Panc1 (cell line): ENCODE results near the gene SLIT1. TPM values are rescaled to one million over a fixed set of nuclear protein-coding genes. Genes with fewer than 3 reads are reported as not detected.

Experiments used
- ATAC-seq: fragments of 200-7000 bp; cut with Tn5 transposase; 2 replicates; pipeline ENCODE4 v1.9.1; 2020; ENCODE audit warnings: mild to moderate bottlenecking, moderate library complexity
- BruUV-seq: library from RNA; stranded (reverse); fragments of 400-500 nt; replicated peaks from 2 replicates; lab custom pipeline; 2021; lab: Mats Ljungman, UMichigan
- CTCF ChIA-PET: fragments of 300-600 bp; sonication (Branson Sonifier 250); formaldehyde crosslinking; loops from one replicate; lab custom pipeline; 2022; ENCODE audit warnings: antibody characterized with exemption; lab: Charles Lee
- POLR2A ChIA-PET: fragments of 300-600 bp; sonication (Branson Sonifier 250); formaldehyde crosslinking; loops from one replicate; lab custom pipeline; 2022; ENCODE audit warnings: antibody characterized with exemption; lab: Charles Lee
- DNase-seq: peaks from one replicate; pipeline ENCODE4 v3.0.0-alpha.2; 2010; ENCODE audit warnings: low read depth, low spot score
- H3K27ac ChIP-seq: 2 replicates; pipeline ENCODE4 v1.5.1; 2011; ENCODE audit warnings: mild to moderate bottlenecking, low read length, inconsistent platforms
- H3K27me3 ChIP-seq: fragments of 200-500 bp; sonication (Bioruptor generic); 2 replicates; pipeline ENCODE4 v1.6.0; 2014; ENCODE audit warnings: low read length, inconsistent platforms; ENCODE audit not compliant: control insufficient read depth, insufficient read depth
- H3K36me3 ChIP-seq: fragments of 200-500 bp; sonication (Bioruptor generic); 2 replicates; pipeline ENCODE4 v1.5.1; 2014; ENCODE audit warnings: inconsistent platforms, mild to moderate bottlenecking, low read length, moderate library complexity; ENCODE audit not compliant: control insufficient read depth, insufficient read depth
- H3K4me1 ChIP-seq: 2 replicates; pipeline ENCODE4 v1.5.1; 2011; ENCODE audit warnings: inconsistent platforms, mild to moderate bottlenecking, low read length, moderate library complexity; ENCODE audit not compliant: control insufficient read depth, insufficient read depth
- H3K4me3 ChIP-seq, 2 experiments: 2 replicates each; pipeline ENCODE4 v1.5.1; 2011 to 2012; ENCODE audit warnings: low read depth in 2 of 2, low read length in 2 of 2, mild to moderate bottlenecking in 2 of 2, inconsistent platforms in 1 of 2, moderate library complexity in 1 of 2
- H3K9me3 ChIP-seq: fragments of 200-500 bp; sonication (Bioruptor generic); 2 replicates; pipeline ENCODE4 v1.5.1; 2014; ENCODE audit warnings: low read depth, mild to moderate bottlenecking, inconsistent platforms, low read length, moderate library complexity; ENCODE audit not compliant: control insufficient read depth, insufficient read depth
- CTCF ChIP-seq: fragments of 450-650 bp; IDR thresholded peaks from 2 replicates; pipeline ENCODE4 v1.5.1; 2017; ENCODE audit warnings: mild to moderate bottlenecking
- POLR2AphosphoS5 ChIP-seq: IDR thresholded peaks from 2 replicates; pipeline ENCODE4 v1.6.1; 2012; ENCODE audit warnings: mild to moderate bottlenecking, low read depth, low read length, moderate library complexity
- SIN3A ChIP-seq: IDR thresholded peaks from 2 replicates; pipeline ENCODE4 v1.6.1; 2012; ENCODE audit warnings: low read depth, mild to moderate bottlenecking, low read length, moderate library complexity, borderline replicate concordance; ENCODE audit not compliant: insufficient read depth
- TCF7L2 ChIP-seq: IDR thresholded peaks from 2 replicates; pipeline ENCODE4 v1.6.1; 2011; ENCODE audit warnings: mild to moderate bottlenecking, low read depth, low read length, inconsistent platforms
- in situ Hi-C: cut with HindIII; loops from 2 replicates; pipeline ENCODE4 v1.10.0; 2016; ENCODE audit warnings: low sequenced_read_pairs, low pct_unique_long_range_greater_than_20kb
- intact Hi-C: fragments of 100-400 bp; cut with micrococcal nuclease; formaldehyde crosslinking; loops from one replicate; pipeline ENCODE4 v1.10.0; 2022; ENCODE audit not compliant: unreplicated experiment
- total RNA-seq: library from RNA; stranded (reverse); gene quantifications from one replicate; pipeline ENCODE4 v1.2.1, GENCODE V29; 2021; ENCODE audit not compliant: unreplicated experiment
- TF ChIP-seq, protein P1 (sequence below), 2 experiments: IDR thresholded peaks; 2 replicates each; pipeline ENCODE4 v1.6.1; 2011 to 2012; ENCODE audit warnings: low read depth in 2 of 2, control low read depth in 1 of 2, low read length in 1 of 2, mild to moderate bottlenecking in 1 of 2, moderate library complexity in 1 of 2; ENCODE audit not compliant: insufficient read depth in 1 of 2

SLIT1 gene
- total RNA-seq, 1 experiment from 2014 or later = 2.6 TPM

DNA sequence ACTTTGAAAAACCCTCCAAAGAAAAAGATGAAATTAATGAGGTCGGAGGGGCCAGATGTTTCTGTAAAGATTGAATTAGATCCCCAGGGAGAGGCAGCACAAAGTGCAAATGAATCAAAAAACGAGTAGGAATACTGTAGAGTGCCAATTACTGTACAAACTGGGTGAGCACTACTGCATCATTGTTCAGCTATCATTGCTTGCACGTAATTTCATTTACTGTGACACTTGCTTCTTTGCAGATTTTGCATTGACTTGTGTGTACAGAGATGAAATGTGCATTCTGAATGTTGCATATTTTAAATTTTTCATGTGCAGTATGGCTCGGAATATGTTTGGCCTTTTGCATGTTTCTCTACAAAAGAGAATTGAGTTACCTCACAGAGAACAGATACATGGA is 230.0 kb downstream of the SLIT1 start:
- intact Hi-C loops = no loop called here
- POLR2A ChIA-PET = interaction anchor here (0.6 kb wide), 1 partner anchor 332 kb away, joined by 4 read pairs; no protein-coding TSS in a partner anchor
- DNase-seq = no peak
- ATAC-seq = no peak
- TF ChIP-seq POLR2AphosphoS5 (no peak), CTCF (no peak; the same call in 1 of the 2 replicates), SIN3A (no peak), TCF7L2 (no peak)
- TF ChIP-seq, protein P1, sequence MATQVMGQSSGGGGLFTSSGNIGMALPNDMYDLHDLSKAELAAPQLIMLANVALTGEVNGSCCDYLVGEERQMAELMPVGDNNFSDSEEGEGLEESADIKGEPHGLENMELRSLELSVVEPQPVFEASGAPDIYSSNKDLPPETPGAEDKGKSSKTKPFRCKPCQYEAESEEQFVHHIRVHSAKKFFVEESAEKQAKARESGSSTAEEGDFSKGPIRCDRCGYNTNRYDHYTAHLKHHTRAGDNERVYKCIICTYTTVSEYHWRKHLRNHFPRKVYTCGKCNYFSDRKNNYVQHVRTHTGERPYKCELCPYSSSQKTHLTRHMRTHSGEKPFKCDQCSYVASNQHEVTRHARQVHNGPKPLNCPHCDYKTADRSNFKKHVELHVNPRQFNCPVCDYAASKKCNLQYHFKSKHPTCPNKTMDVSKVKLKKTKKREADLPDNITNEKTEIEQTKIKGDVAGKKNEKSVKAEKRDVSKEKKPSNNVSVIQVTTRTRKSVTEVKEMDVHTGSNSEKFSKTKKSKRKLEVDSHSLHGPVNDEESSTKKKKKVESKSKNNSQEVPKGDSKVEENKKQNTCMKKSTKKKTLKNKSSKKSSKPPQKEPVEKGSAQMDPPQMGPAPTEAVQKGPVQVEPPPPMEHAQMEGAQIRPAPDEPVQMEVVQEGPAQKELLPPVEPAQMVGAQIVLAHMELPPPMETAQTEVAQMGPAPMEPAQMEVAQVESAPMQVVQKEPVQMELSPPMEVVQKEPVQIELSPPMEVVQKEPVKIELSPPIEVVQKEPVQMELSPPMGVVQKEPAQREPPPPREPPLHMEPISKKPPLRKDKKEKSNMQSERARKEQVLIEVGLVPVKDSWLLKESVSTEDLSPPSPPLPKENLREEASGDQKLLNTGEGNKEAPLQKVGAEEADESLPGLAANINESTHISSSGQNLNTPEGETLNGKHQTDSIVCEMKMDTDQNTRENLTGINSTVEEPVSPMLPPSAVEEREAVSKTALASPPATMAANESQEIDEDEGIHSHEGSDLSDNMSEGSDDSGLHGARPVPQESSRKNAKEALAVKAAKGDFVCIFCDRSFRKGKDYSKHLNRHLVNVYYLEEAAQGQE (IDR thresholded peaks at IDR 0.05; ENCODE audit: insufficient read depth in 1 of 2, low read depth in 2 of 2, low read length in 1 of 2) = no peak
- Histone ChIP-seq H3K4me1 (no peaks in the 10 kb centered on the region), H3K4me3 (no peak overlapping the region), H3K27me3 (no peaks in the 10 kb centered on the region), H3K9me3 (no peaks in the 10 kb centered on the region), H3K27ac (no peak overlapping the region), H3K36me3 (peaks cover 8% of the 10 kb centered on the region)
- CTCF ChIA-PET = interaction anchor here (0.7 kb wide), 1 partner anchor 82 kb away, joined by 3 read pairs; no protein-coding TSS in a partner anchor
- no TSS peak for BruUV-seq
- in situ Hi-C loops = no loop called here

- in situ Hi-C loops (no loop called here), intact Hi-C loops (no loop called here)
- no peak for DNase-seq
- Histone ChIP-seq H3K9me3 (no peaks in the 10 kb centered on the region), H3K36me3 (peaks cover 18% of the 10 kb centered on the region), H3K27me3 (no peaks in the 10 kb centered on the region), H3K4me3 (no peak overlapping the region), H3K4me1 (no peaks in the 10 kb centered on the region), H3K27ac (no peak overlapping the region)
- ChIA-PET POLR2A (no interaction called here), CTCF (no interaction called here)
- ATAC-seq = no peak
- BruUV-seq = no TSS peak
- TF ChIP-seq CTCF (no peak), SIN3A (no peak), POLR2AphosphoS5 (no peak), TCF7L2 (no peak)
- TF ChIP-seq, protein P1 (IDR thresholded peaks at IDR 0.05; ENCODE audit: insufficient read depth in 1 of 2, low read depth in 2 of 2, low read length in 1 of 2) = no peak
Measured at GRCh38 chr10:96951954-96952353, 233.8 kb downstream of the SLIT1 start.
